Measurements from ENCODE around the gene PTPRK.

Gene PTPRK

GRCh38 chr6:128427139-128427538 lies 93.3 kb downstream of the PTPRK start:
- ChIA-PET POLR2A (no interaction called here), CTCF (no interaction called here)
- no peak for TF ChIP-seq CTCF (IDR thresholded peaks at IDR 0.05; ENCODE audit: control extremely low read depth, extremely low read depth, low read depth, missing control alignments)

DNA sequence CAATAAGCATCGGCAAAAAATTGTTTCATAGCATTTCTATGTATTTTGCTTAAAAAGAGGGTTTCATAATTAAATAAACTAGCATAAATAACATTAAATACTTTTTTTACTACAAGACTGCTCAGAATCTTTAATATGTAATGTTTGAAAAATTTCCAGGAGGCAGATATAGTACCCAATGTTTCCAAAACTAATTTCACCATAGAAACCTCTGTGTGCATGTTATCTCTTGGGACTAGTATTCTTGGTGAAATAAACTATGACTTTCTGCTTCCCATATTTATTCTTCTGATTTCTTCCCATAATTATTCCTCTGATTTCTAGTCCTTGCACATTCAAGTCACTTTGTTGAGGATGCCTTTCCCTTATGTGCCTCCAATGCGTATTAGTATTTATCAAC lies 94.5 kb downstream of the PTPRK start:
- ChIA-PET POLR2A (no interaction called here), CTCF (interaction anchor here (1.4 kb wide), 1 partner anchor 13 kb away, joined by 5 read pairs; no protein-coding TSS in a partner anchor)
- TF ChIP-seq CTCF (IDR thresholded peaks at IDR 0.05; ENCODE audit: control extremely low read depth, extremely low read depth, low read depth, missing control alignments): no peak
- no peak for DNase-seq (ENCODE audit: extremely low spot score)

More at GRCh38 chr6:128427139-128427538, 93.3 kb downstream of the PTPRK start:
- no peak for DNase-seq (ENCODE audit: extremely low spot score)

DNA sequence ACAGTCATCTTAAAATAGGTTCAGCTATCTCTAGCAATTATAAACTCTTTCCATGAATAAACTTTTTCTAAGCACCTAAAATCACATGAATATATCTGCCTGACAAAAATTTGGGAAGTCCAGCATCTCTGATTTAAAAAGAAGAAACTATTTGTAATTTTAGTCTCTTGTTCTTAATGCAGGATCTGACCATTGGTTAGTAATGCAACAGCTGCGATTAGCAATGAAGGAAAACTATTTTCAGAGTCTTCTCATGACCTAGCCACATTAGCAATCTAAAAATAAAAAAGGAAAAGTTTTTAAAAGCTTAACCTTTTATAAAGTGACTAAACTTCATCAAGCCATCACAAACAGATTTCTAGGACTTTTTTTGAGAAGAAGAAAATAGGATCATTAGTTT lies 97.5 kb downstream of the PTPRK start:
- DNase-seq (ENCODE audit: extremely low spot score): no peak
- TF ChIP-seq CTCF (IDR thresholded peaks at IDR 0.05; ENCODE audit: control extremely low read depth, extremely low read depth, low read depth, missing control alignments): no peak
- ChIA-PET CTCF (interaction anchor here (0.8 to 1.9 kb wide), 4 partner anchors 8 to 37 kb away, joined by 3 to 6 read pairs (median 4); no protein-coding TSS in a partner anchor), POLR2A (no interaction called here)

GRCh38 chr6:128422200-128422599 lies 98.2 kb downstream of the PTPRK start:
- DNase-seq (ENCODE audit: extremely low spot score): no peak
- CTCF ChIA-PET: interaction anchor here (1.6 to 1.9 kb wide), 3 partner anchors 9 to 17 kb away, joined by 3 to 6 read pairs (median 5); no protein-coding TSS in a partner anchor
- TF ChIP-seq CTCF (IDR thresholded peaks at IDR 0.05; ENCODE audit: control extremely low read depth, extremely low read depth, low read depth, missing control alignments): no peak
- POLR2A ChIA-PET: no interaction called here

DNA sequence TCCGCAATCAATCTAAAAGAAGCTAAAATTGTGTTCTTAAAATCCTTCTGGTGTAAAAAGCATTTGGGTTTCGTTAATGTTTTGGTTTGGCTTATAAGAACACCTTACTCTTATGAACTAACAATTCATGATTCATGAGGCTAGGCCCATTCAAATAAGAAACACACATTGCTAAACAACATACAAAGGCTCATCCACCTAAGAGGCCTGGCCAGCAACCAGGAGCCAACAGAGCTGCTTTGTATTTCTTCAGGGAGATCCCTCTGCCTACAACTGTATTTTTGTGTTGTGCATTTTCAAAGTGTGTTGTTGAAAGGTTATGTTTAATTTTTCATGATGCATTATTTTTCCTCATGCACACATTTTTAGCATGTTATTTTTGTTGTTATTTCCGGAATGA lies 98.6 kb downstream of the PTPRK start:
- POLR2A ChIA-PET: no interaction called here
- no peak for DNase-seq (ENCODE audit: extremely low spot score)
- CTCF ChIA-PET: interaction anchor here (1.6 to 1.9 kb wide), 3 partner anchors 9 to 17 kb away, joined by 3 to 6 read pairs (median 5); no protein-coding TSS in a partner anchor
- no peak for TF ChIP-seq CTCF (IDR thresholded peaks at IDR 0.05; ENCODE audit: control extremely low read depth, extremely low read depth, low read depth, missing control alignments)

DNA sequence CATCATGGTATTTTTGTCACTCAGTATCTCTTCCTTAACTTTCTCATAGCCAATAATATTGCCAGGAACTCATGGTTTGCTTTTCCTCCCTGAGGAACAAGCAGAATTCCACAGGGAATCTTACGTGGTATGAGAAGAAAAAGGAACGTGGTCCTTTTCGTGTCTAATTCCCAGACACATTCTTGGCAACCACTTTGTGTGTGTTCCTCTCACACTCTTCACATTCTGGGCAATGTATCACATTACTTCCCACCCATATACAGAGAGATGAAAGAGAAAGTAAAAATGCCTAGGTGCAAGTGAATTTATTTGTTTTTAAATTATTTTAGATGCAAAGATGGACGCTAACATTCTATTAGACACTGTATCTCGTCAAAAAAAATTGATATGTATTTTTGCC lies 102.7 kb downstream of the PTPRK start:
- DNase-seq (ENCODE audit: extremely low spot score): no peak
- TF ChIP-seq CTCF (IDR thresholded peaks at IDR 0.05; ENCODE audit: control extremely low read depth, extremely low read depth, low read depth, missing control alignments): no peak
- ChIA-PET CTCF (no interaction called here), POLR2A (no interaction called here)

- no peak for TF ChIP-seq CTCF (IDR thresholded peaks at IDR 0.05; ENCODE audit: control extremely low read depth, extremely low read depth, low read depth, missing control alignments)
- ChIA-PET POLR2A (no interaction called here), CTCF (no interaction called here)
- no peak for DNase-seq (ENCODE audit: extremely low spot score)
Observed at GRCh38 chr6:128415387-128415786, 105.0 kb downstream of the PTPRK start.

Data from GM10248 (cell line).